ENCODE results near the gene ADGRL3. TPM values are rescaled to one million over a fixed set of nuclear protein-coding genes. Genes with fewer than 3 reads are reported as not detected.

Gene ADGRL3
- total and polyA plus RNA-seq, 2 donors (not counting 1 experiment from before 2014, with no cell fraction given), result not detected

GRCh38 chr4:61741327-61742096 lies 541.4 kb downstream of the ADGRL3 start:
- Histone ChIP-seq H3K4me2 (replicated peaks; ENCODE audit: low read depth, low read length, poor library complexity, severe bottlenecking) (no peak overlapping the region), H3K79me2 (ENCODE audit: control insufficient read depth, insufficient read depth, low read length) (no peaks in the 10 kb centered on the region), H3K4me1 (ENCODE audit: control insufficient read depth in 2 of 2, insufficient read depth in 2 of 2, low read length in 2 of 2) (no peaks in the 10 kb centered on the region), H3K9me3 (ENCODE audit: control extremely low read depth in 1 of 3, control insufficient read depth in 2 of 3, insufficient read depth in 1 of 3, low read length in 2 of 3) (peaks cover 0 to 8% (median 2%) of the 10 kb centered on the region in 3 donors), H3K27me3 (replicated peaks in 1 of 4; ENCODE audit: control extremely low read depth in 1 of 4, control insufficient read depth in 3 of 4, insufficient read depth in 4 of 4, low read length in 3 of 4) (no peaks in the 10 kb centered on the region), H3K36me3 (replicated peaks in 1 of 2; ENCODE audit: control extremely low read depth in 1 of 2, control insufficient read depth in 1 of 2, extremely low read depth in 1 of 2, insufficient read depth in 2 of 2, low read length in 1 of 2) (no peaks in the 10 kb centered on the region), H3K4me3 (ENCODE audit: control extremely low read depth in 1 of 5, extremely low read depth in 1 of 5, insufficient read depth in 1 of 5, low read depth in 2 of 5, low read length in 4 of 5) (no peak overlapping the region), H4K20me1 (ENCODE audit: control insufficient read depth, insufficient read depth, low read length, poor library complexity, severe bottlenecking) (no peaks in the 10 kb centered on the region), H2AFZ (ENCODE audit: insufficient read depth, low read depth, low read length, poor library complexity, severe bottlenecking) (no peak overlapping the region), H3K9ac (ENCODE audit: low read length) (no peak overlapping the region), H3K27ac (ENCODE audit: low read length in 2 of 2) (no peak overlapping the region)
- ChIA-PET CTCF (no interaction called here), POLR2A (no interaction called here)
- Mint-ChIP-seq H3K27ac (no peak overlapping the region), H3K4me3 (no peak overlapping the region), H3K9me3 (ENCODE audit: insufficient read depth) (no peaks in the 10 kb centered on the region), H3K27me3 (no peaks in the 10 kb centered on the region), H3K4me1 (no peaks in the 10 kb centered on the region)
- ATAC-seq (ENCODE audit: low read depth), result no peak
- DNase-seq, result no peak
- TF ChIP-seq, protein P1, sequence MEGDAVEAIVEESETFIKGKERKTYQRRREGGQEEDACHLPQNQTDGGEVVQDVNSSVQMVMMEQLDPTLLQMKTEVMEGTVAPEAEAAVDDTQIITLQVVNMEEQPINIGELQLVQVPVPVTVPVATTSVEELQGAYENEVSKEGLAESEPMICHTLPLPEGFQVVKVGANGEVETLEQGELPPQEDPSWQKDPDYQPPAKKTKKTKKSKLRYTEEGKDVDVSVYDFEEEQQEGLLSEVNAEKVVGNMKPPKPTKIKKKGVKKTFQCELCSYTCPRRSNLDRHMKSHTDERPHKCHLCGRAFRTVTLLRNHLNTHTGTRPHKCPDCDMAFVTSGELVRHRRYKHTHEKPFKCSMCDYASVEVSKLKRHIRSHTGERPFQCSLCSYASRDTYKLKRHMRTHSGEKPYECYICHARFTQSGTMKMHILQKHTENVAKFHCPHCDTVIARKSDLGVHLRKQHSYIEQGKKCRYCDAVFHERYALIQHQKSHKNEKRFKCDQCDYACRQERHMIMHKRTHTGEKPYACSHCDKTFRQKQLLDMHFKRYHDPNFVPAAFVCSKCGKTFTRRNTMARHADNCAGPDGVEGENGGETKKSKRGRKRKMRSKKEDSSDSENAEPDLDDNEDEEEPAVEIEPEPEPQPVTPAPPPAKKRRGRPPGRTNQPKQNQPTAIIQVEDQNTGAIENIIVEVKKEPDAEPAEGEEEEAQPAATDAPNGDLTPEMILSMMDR (IDR thresholded peaks at IDR 0.05), result no peak
- no peak for TF ChIP-seq EZH2 (IDR thresholded peaks at IDR 0.05; ENCODE audit: borderline replicate concordance, insufficient read depth, low read depth, low read length, poor library complexity, severe bottlenecking)
- intact Hi-C loops (cut with micrococcal nuclease), result no loop called here
- WGBS (ENCODE audit: insufficient coverage), result no CpG with 5 or more reads among the region's 4 CpGs

DNA sequence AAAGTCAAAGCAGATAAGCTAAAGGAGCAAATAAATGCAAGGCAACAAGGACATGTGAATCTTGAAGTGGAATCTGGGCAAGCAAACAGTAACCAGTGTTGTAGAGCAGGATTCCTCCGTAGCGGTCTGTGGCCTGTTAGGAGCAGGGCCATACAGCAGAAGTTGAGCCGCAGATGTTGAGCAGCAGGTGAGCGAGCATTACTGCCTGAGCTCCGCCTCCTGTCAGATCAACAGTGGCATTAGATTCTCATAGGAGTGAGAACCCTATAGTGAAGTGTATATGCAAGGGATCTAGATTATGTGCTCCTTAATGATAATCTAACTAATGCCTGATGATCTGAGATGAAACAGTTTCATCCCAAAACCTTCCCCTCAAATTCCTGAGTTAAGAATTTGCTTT lies 550.7 kb downstream of the ADGRL3 start:
- ATAC-seq (ENCODE audit: low read depth), result no peak
- Mint-ChIP-seq H3K27ac (no peak overlapping the region), H3K4me1 (no peaks in the 10 kb centered on the region), H3K9me3 (ENCODE audit: insufficient read depth) (peaks cover 2% of the 10 kb centered on the region), H3K4me3 (no peak overlapping the region), H3K27me3 (no peaks in the 10 kb centered on the region)
- WGBS (ENCODE audit: insufficient coverage), result 100% methylated on average over 2 of the region's 5 CpGs
- Histone ChIP-seq H3K27ac (ENCODE audit: low read length in 2 of 2) (no peak overlapping the region), H3K36me3 (replicated peaks in 1 of 2; ENCODE audit: control extremely low read depth in 1 of 2, control insufficient read depth in 1 of 2, extremely low read depth in 1 of 2, insufficient read depth in 2 of 2, low read length in 1 of 2) (no peaks in the 10 kb centered on the region), H3K79me2 (ENCODE audit: control insufficient read depth, insufficient read depth, low read length) (no peaks in the 10 kb centered on the region), H3K4me1 (ENCODE audit: control insufficient read depth in 2 of 2, insufficient read depth in 2 of 2, low read length in 2 of 2) (no peaks in the 10 kb centered on the region), H3K9me3 (ENCODE audit: control extremely low read depth in 1 of 3, control insufficient read depth in 2 of 3, insufficient read depth in 1 of 3, low read length in 2 of 3) (peaks cover 0 to 4% (median 0%) of the 10 kb centered on the region in 3 donors), H4K20me1 (ENCODE audit: control insufficient read depth, insufficient read depth, low read length, poor library complexity, severe bottlenecking) (no peaks in the 10 kb centered on the region), H2AFZ (ENCODE audit: insufficient read depth, low read depth, low read length, poor library complexity, severe bottlenecking) (no peak overlapping the region), H3K4me3 (ENCODE audit: control extremely low read depth in 1 of 5, extremely low read depth in 1 of 5, insufficient read depth in 1 of 5, low read depth in 2 of 5, low read length in 4 of 5) (no peak overlapping the region), H3K4me2 (replicated peaks; ENCODE audit: low read depth, low read length, poor library complexity, severe bottlenecking) (no peak overlapping the region), H3K27me3 (replicated peaks in 1 of 4; ENCODE audit: control extremely low read depth in 1 of 4, control insufficient read depth in 3 of 4, insufficient read depth in 4 of 4, low read length in 3 of 4) (no peaks in the 10 kb centered on the region), H3K9ac (ENCODE audit: low read length) (no peak overlapping the region)
- CTCF ChIA-PET, result no interaction called here
- intact Hi-C loops (cut with micrococcal nuclease), result no loop called here
- no peak for DNase-seq
- POLR2A ChIA-PET, result no interaction called here
- TF ChIP-seq, protein P1 (IDR thresholded peaks at IDR 0.05), result no peak
- no peak for TF ChIP-seq EZH2 (IDR thresholded peaks at IDR 0.05; ENCODE audit: borderline replicate concordance, insufficient read depth, low read depth, low read length, poor library complexity, severe bottlenecking)

Measured in B cell (primary cell).